GM19397 (cell line): ENCODE data around the gene SORCS1.
A peak's percentile ranks its signal among the peaks of the same experiment; 100 is the strongest.

ENCODE experiments used
- ATAC-seq: cut with Tn5 transposase; IDR thresholded peaks from one replicate; pipeline ENCODE4 v1.9.1; 2021; ENCODE audit warnings: mild to moderate bottlenecking, moderate library complexity; ENCODE audit not compliant: unreplicated experiment

The SORCS1 gene

GRCh38 chr10:106826716-106827115 is 337.8 kb downstream of the SORCS1 start:
- no peak for ATAC-seq

GRCh38 chr10:106825576-106826364 is 338.7 kb downstream of the SORCS1 start:
- ATAC-seq, result no peak

DNA sequence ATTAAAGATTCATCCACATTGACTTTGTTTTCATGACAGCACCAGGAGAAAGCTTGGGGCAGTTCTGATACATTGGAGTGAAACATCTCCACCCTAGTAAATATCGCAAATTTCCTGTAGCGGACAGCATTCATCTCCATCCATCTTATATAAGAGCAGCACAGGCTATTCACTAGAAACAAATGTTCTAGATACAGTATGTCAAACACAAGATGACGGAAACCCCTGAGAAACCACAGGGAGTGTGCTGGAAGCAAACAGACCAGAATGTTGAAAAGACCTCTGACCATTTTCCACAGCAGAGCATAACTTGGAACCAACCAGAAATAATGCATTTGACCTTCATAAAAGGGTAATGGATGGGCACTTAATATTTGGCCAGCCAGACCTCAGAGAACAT is 343.9 kb downstream of the SORCS1 start:
- no peak for ATAC-seq

DNA sequence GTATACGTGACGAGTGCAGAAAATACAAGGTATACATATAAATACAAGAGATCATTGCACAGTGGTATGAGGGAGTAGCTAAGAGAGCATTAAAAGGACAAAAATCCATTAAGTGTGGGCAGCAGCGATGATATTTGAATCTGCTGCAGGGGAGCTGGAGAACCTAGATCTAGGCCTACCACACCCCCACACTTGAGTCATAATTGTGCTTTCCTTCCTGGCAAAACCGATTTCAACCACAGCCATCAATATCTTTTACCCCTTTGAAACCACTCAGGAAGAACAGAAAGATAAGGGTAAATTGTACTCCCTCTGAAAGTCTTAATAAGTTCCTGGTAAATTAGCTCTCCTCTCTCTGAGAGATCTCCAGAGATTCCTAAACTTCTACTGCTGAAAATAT is 345.0 kb downstream of the SORCS1 start:
- no peak for ATAC-seq

DNA sequence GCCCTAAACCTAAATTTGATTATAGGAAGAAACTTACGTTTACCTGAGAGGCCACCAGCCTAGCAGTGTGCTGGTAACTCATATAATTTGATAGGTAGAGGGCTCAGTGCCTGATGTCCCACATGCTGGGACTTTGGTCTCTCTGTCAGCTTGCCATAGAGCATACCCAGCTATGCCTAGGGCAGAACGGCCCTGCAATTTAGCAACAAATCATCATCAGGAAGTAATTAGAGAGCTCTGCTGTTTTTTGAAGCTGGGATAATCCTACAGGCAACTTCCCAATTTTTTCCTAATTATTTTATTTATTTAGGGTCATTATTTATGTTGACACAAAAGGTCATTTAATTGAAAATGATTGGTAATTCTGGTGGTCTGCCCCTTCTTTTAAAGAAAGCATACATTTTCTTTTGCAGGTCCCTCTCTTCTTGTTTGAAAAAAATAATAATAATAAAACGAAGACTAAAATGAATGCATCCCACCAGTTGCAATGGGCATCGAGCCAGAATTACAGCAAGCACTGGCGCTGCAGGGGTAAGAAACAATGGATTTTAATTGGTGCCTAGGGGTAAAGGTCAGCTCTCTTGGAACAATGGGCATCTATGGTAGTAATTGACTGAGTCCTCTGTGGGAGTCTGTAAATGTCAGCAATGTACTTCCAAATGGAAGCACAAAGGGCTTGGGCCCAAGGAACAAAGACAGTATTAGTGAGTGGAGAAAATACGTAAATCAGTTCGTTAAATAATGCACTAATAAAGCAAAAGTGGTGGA is 348.0 kb downstream of the SORCS1 start:
- no peak for ATAC-seq

- peak; percentile 57 for ATAC-seq
Measured at GRCh38 chr10:106815427-106816043, 349.0 kb downstream of the SORCS1 start.

- ATAC-seq, result no peak
Measured at GRCh38 chr10:106804992-106805582, 359.4 kb downstream of the SORCS1 start.

DNA sequence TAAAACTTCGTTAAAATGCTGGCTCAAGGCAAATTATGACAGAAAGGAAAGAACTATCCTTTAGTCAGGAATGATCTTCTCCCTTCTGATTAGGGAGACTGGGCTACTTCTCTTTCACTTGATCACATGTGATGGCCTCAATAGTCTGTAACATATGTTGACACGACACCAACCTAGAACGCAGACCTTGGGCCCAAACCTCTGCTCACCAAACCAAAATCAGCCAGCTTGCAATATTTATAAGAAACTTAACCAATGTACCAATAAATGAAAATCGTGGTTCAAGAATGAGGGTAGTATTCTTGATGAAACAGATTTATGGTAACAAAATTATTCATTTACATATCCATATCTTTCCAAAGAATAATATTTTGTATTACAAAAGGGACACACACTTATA is 361.6 kb downstream of the SORCS1 start:
- ATAC-seq, result no peak

- ATAC-seq, result no peak
Measured at GRCh38 chr10:106799776-106800175, 364.7 kb downstream of the SORCS1 start.

DNA sequence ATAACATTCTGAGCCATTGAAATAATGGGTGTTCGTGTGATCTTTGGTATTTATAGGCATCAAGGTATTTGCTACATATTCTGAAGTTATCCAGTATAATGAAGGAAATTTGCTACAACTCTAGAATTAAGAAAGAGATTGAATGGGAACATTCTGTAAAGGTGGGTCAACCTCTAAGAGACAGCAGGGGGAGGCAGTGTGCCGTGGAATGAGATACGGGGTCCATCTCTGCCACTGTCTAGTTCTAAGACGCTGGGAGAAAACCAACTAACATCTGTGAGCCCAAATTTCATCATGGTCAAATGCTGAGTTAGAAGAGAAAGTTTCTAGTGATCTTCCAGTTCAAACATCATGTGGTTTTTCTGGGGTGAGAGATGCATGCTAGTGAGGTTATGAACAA is 368.9 kb downstream of the SORCS1 start:
- peak; percentile 94 for ATAC-seq

DNA sequence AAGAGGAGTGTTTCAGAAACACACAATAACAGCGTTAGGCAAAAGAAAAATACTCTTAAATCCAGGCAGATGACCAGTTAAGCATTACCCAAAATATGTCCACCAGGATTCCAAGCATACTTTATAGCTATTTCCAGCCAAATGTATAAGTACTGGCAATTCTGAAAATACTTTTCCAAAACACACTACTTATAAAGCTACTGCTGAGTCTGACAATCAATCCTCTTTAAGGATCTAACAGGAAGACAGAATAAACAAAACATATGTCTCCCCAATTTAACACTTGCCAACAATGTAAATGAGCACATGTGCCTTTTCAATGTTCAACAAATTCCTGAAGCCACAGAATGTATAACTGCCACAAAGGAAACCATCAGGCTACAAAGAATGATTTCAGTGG is 370.9 kb downstream of the SORCS1 start:
- ATAC-seq, result no peak

DNA sequence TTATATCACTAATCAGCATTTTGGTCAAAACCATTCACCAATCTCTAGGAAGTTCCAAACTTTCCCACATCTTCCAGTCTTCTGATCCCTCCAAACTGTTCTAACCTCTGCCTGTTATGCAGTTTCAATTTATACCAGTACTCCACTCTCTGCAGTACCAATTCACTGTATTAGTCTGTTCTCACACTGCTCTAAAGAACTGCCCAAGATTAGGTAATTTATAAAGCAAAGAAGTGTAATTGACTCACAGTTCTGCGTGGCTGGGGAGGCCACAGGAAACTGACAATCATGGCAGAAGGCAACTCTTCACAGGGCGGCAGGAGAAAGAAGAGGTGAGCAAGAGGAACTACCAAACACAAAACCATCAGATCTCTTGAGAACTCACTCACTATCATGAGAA is 374.9 kb downstream of the SORCS1 start:
- ATAC-seq, result no peak

GRCh38 chr10:106788982-106789381 is 375.5 kb downstream of the SORCS1 start:
- no peak for ATAC-seq

GRCh38 chr10:106785528-106785927 is 379.0 kb downstream of the SORCS1 start:
- no peak for ATAC-seq

DNA sequence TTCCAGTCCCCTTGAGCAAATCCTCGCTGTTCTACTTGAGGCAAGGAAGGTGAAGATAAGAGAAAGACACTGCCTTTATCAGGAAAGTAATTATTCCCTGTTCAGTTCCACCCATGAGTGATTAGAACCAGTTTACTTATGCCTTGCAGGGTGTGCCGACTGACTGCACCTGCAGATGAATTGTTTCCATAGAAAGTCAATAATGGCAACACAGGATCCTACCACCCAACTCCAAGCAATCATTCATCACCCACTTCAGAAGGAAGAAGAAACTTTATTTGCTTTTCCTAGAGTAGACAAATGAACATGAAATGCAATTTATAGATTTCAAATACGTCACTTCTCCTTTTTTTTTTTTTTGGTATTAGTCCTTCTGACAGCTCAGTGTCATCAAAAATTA is 383.9 kb downstream of the SORCS1 start:
- no peak for ATAC-seq

DNA sequence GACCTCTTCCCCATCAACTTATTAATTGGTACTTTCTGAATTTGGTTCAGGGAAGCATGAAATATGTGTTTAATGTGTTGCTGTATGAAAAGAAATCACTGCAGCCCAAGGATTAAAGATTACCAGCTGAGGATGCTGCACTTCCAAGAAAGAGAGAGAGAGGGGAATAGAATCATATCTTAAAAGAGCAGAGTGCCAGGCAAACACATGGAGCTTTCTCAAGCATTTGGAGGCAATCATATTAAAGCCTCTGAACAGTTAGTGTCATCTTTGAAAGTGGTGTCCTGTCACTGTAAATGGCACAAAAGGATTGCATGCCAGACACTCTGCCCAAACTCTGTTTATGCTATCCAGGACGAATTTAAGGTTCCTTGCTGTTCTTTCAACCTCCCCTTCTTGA is 386.7 kb downstream of the SORCS1 start:
- ATAC-seq, result no peak

GRCh38 chr10:106775127-106775526 is 389.4 kb downstream of the SORCS1 start:
- ATAC-seq, result no peak

DNA sequence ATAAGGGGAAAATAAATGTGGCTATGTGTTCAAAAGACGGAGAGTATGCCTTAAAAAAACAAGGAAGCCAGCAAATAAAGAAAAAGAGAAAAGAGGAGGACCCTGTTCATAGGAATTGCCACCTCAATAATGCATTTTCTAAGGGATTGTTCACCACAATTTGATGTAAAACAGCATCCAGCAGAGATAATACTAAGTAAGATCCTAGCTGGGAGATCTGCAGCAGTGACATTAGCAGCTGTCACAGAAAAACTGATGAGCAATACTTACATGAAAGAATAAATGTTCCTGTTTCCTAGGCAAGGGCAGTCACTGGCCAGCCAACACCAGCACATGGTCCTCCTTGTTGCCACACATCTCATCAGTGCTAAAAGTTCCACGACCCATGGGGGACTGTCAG is 391.5 kb downstream of the SORCS1 start:
- no peak for ATAC-seq

DNA sequence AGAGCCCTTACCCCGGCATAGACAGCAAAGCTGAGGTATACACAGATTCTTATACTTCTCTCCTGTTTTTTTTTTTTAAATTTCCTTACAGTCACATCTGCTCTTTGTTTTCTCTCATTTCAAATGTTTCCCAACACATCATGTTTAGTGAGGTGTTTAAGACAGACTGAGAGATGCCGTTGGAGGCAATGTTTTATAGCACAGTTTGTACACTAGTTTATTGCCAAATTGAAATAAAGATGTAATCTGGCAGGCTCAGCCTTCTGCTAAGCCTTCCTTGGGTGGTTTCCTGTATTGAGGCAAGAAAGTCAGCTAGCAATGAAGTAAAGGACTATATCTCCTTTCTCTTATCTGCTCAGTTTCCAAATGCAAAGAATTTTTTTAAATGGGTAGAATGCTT is 393.4 kb downstream of the SORCS1 start:
- no peak for ATAC-seq

GRCh38 chr10:106768204-106768603 is 396.3 kb downstream of the SORCS1 start:
- no peak for ATAC-seq

DNA sequence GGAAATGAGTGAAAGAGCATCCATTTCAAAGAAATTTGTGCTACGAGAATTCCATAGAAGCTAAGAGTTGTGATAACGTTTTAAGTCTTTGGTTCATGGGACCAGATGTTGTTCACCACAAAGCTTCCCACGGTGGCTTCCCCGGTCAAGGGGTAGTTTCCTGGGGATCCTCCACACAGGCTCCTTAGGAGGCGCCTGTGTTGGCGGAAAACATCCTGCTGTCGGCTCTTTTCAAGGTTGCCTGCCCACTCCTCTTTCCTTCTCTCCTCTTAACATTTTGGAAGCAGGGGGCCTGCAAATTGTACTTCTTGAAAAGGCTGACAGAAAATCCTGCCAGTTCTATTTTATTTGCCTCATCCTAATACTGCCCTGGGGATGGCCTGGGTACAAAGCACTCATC is 398.6 kb downstream of the SORCS1 start:
- ATAC-seq, result no peak
